RPMI8226 (cell line): ENCODE data around the gene TAPT1.

Experiments used
- DNase-seq: peaks from one replicate; pipeline ENCODE4 v3.0.0-alpha.2; 2015

The TAPT1 gene

GRCh38 chr4:16126714-16127113 lies 99.6 kb downstream of the TAPT1 start:
- DNase-seq, result no peak

DNA sequence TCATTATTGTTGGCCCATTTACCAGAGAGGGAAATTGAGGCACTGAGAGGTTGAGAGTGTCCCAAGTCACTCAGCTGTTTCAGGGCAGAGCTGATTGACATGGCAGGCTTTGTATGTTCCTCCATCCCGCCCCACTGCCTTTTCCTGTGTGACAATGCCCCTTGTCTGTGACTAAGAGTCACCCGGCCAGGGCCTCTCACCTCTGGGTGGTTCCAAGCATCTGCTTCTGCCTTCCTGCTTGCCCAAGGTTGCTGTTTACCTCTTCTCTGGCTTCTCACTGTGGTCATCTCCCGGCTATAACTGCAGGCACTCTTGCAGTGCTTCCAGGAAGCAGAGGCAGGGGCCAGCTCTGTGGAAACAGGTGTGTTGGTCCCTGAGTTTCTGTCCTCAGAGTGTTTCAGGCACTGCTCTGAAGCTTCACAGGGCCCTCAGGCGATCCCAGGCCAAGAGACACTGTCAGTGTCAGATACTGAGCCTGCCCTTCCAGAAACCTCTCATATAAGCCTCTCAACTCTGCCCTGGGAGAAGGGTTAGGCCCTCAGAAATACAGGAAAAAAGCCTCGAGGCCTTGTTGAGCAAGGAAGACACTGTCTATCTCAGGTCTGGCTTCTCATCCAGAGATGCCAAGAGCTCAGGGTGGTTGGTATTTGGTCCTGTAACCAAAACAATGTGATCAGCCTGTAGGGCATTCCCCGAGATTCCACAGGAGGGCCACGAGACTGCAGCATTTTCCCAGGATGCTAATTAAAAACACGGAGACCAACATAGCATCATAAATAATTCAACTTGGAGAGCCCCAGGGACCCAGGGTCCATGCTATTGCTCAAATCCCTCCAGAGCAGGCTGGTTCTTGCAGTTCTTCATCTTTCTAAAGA lies 100.5 kb downstream of the TAPT1 start:
- no peak for DNase-seq

- DNase-seq, result no peak
These were observed 102.0 kb downstream of the TAPT1 start for GRCh38 chr4:16124232-16124631.

GRCh38 chr4:16123356-16124084 lies 102.8 kb downstream of the TAPT1 start:
- DNase-seq, result no peak

- DNase-seq, result no peak
These were observed 103.5 kb downstream of the TAPT1 start for GRCh38 chr4:16122784-16123183.

- DNase-seq, result no peak
These were observed 104.0 kb downstream of the TAPT1 start for GRCh38 chr4:16122308-16122711.

GRCh38 chr4:16120720-16121119 lies 105.6 kb downstream of the TAPT1 start:
- DNase-seq, result no peak

DNA sequence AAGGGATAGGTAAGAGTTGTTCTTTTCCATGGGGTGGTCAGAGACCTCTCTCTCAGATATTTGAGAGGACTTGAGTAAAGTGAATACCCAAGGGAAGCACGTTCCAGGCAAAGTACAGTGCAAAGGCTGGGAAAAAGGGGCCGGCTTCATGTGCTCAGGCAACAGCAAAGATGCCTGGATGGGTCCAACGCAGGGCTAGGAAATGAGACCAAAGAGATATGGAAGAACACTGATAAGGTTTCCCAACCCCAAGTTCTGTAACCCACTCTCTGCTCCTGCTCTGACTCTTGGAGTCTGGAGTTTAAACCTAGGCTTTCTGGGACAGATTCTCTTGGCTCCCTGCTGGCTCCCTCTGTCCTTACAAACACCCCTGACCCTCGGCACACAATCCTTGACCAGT lies 106.3 kb downstream of the TAPT1 start:
- no peak for DNase-seq

DNA sequence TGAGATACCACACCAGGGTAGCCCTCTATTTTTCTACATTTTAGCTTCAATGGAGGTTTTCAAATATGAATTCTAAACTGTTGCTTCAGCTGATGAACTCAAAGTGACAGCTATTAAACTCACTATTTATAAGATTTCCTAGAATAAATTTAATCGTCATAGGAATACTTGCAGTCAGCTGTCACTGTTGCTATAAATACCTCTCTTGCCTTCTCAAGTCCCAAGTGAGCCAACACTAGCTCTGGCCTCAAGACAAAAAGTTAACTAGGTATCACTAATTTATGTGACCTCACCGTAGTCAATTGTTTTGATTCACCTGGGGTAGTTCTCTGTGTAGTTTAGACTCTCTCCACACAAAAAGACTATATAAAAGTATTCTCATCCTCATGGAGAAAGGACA lies 108.2 kb downstream of the TAPT1 start:
- DNase-seq, result no peak

DNA sequence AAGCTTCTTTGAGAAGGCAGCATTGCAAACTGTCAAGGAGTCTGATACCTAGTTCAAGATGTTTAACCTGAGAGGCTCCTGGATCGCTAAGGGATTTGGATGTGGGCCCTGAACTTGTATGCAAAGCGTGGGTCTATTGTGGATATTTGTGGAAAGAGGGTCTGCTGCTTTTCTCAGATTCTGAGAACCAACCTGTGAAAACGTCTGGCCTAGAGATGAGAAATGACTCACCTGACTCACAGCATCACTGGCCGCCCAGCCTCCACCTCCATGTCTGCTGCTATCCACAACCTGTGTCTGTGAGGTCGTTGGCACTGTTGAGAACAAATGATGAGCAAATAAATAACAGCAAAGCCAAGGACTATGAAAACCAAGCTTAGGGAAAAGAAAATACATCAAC lies 109.1 kb downstream of the TAPT1 start:
- no peak for DNase-seq

GRCh38 chr4:16116493-16116990 lies 109.7 kb downstream of the TAPT1 start:
- no peak for DNase-seq

GRCh38 chr4:16116019-16116418 lies 110.3 kb downstream of the TAPT1 start:
- DNase-seq, result no peak

GRCh38 chr4:16114546-16114945 lies 111.7 kb downstream of the TAPT1 start:
- DNase-seq, result no peak

DNA sequence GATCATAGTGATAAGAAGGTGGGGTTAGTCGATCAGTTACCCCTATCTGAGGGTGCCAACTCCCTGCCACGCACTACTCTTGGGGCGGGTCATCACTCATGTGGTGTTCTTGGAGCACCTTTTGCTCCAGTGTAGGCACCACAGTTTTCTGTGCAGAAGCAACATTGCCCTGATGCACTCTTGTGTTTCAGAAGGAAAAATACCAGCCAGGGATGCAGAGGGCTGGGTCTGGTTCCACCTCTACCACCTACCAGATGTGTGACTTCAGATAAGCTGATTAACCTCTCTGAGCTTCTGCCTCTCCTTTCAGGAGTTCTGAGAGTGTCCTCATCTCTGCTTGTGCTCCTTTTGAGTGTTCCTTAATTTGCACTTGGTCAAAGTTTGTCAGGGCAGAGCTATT lies 112.5 kb downstream of the TAPT1 start:
- no peak for DNase-seq

GRCh38 chr4:16111533-16111932 lies 114.7 kb downstream of the TAPT1 start:
- DNase-seq, result no peak

DNA sequence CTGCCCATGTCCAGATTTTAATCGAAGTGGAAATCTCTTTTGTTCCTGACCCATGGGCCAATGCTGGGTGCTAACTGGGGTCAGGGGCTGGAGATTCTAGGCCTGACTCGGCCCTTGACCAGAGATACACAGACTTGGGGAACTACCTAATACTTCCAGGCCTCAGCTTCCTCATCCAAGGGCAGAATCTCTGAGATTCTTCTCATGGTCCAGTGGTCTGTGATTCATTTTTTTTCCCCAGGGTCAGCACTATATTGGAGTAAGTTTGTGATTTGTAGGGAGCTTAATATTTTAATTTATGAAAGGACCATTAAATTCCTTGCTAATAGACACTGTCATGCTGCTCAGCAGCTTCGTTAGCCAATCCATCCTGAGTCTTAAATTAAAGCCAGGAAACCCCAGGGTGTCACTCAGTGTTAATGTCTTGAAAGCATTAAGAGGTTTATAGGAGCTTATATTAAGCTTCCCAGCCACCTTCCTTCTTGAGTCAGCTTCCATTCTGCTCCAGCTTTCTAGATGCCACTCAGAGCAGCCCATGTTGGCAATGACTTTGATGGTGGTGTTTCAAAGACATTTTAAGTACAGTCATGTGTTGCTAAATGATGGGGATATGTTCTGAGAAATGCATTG lies 115.5 kb downstream of the TAPT1 start:
- DNase-seq, result no peak
